ENCODE results near the gene GALNT10. TPM values are rescaled to one million over a fixed set of nuclear protein-coding genes. Genes with fewer than 3 reads are reported as not detected.

GALNT10 gene
- total RNA-seq, 1 donor from 2014 or later = 96.1 TPM

- Histone ChIP-seq H3K36me3 (ENCODE audit: insufficient read depth, low read length) (no peaks in the 10 kb centered on the region), H4K20me1 (ENCODE audit: insufficient read depth, low read length) (peaks cover 14% of the 10 kb centered on the region), H3K9ac (ENCODE audit: low read length) (no peak overlapping the region), H3K4me2 (ENCODE audit: low read length) (no peak overlapping the region), H3K27me3 (ENCODE audit: insufficient read depth, low read length) (peaks cover 69% of the 10 kb centered on the region), H3K4me1 (ENCODE audit: insufficient read depth, low read length) (no peaks in the 10 kb centered on the region), H3K27ac (ENCODE audit: low read depth, low read length) (no peak overlapping the region), H3K4me3 (ENCODE audit: insufficient read depth, low read depth, low read length) (no peak overlapping the region), H2AFZ (ENCODE audit: low read depth, low read length) (no peak overlapping the region), H3K9me3 (ENCODE audit: insufficient read depth, low read depth, low read length) (no peaks in the 10 kb centered on the region), H3K79me2 (ENCODE audit: insufficient read depth, low read length) (no peaks in the 10 kb centered on the region)
- peaks cover 4% of the 10 kb centered on the region for H3K4me1 Mint-ChIP-seq (ENCODE audit: low read depth, unreplicated experiment)
- peaks cover 11% of the 10 kb centered on the region for H3K9me3 Mint-ChIP-seq (ENCODE audit: unreplicated experiment)
- TF ChIP-seq EZH2 (IDR thresholded peaks at IDR 0.05; ENCODE audit: insufficient read depth, low read length) = no peak
- no peak for TF ChIP-seq CTCF (IDR thresholded peaks at IDR 0.05; ENCODE audit: insufficient read depth, low read depth, low read length)
- FAIRE-seq = no peak
- no peak overlapping the region for H3K27ac Mint-ChIP-seq (ENCODE audit: unreplicated experiment)
- H3K4me3 Mint-ChIP-seq (ENCODE audit: unreplicated experiment) = no peak overlapping the region
- DNase-seq (ENCODE audit: low read depth) = no peak
- H3K27me3 Mint-ChIP-seq (ENCODE audit: low read depth, unreplicated experiment) = peaks cover 88% of the 10 kb centered on the region
- peaks cover 2% of the 10 kb centered on the region for H3K36me3 Mint-ChIP-seq (ENCODE audit: low read depth, unreplicated experiment)
These were observed 279.6 kb downstream of the GALNT10 start for GRCh38 chr5:154470137-154470536.

Small RNAs within 50 kb of the gene (microRNA-seq; reads per million reads assigned to microRNA genes)
- gene MIR1294 = 26.6 reads per million, percentile 50 among the genes with 10 or more reads in this experiment

Other genes starting within 250 kb of the GALNT10 start
- gene FAM114A2, start 151.8 kb upstream of the GALNT10 start, total RNA-seq = 29.7 and 31.8 TPM in 2 replicates
- 45.8 and 46.8 TPM in 2 replicates for gene MFAP3, start 151.8 kb upstream of the GALNT10 start, total RNA-seq